ENCODE measurements around the gene PRELID2. TPM values are rescaled to one million over a fixed set of nuclear protein-coding genes. Genes with fewer than 3 reads are reported as not detected.

Gene PRELID2
- 10.7 and 16.9 TPM in 2 replicates for total RNA-seq

GRCh38 chr5:145834917-145835847 lies at the start of gene PRELID2:
Gene PRELID2, minus strand, starts transcription at chr5:145835342. Its CDS starts 91 bp downstream, at chr5:145835251.

GRCh38 chr5:145872914-145873313 lies 37.8 kb upstream of the PRELID2 start, which contains the start of gene GRXCR2:
Gene GRXCR2, minus strand, starts transcription at chr5:145873014. Its CDS starts 46 bp downstream, at chr5:145872968.

Other genes with a start within 250 kb of the PRELID2 start
- not detected in 2 replicates for gene GRXCR2, start 37.7 kb upstream of the PRELID2 start, total RNA-seq
- under 0.01 and 0.28 TPM in 2 replicates for gene SH3RF2, start 101.2 kb upstream of the PRELID2 start, total RNA-seq

All from smooth muscle cell of bladder (primary cell).